Stimulated activated CD4-positive, alpha-beta T cell treated with anti-CD3 and anti-CD28 coated beads, Interleukin-1b, Interleukin-23, amount 100 ng/mL, for 24 hours (primary cell): ENCODE measurements around the gene AXL.
A peak's percentile ranks its signal among the peaks of the same experiment; 100 is the strongest.
"Not testable (repeated sequence)": the region's sequence is repeated elsewhere in the genome, so short reads cannot be mapped to it uniquely, and the experiment has no call there.

Experiments
- DNase-seq, 4 experiments: peaks; one replicate each; pipeline ENCODE4 v3.0.0-alpha.2; 2020; ENCODE audit warnings: low read depth in 4 of 4, low spot score in 1 of 4

AXL gene

GRCh38 chr19:41206456-41206855 is 12.6 kb upstream of the AXL start:
- DNase-seq = no peak

GRCh38 chr19:41206926-41207750 is 11.9 kb upstream of the AXL start:
- DNase-seq = no peak

- no peak for DNase-seq
Measured at GRCh38 chr19:41214161-41214560, 4.9 kb upstream of the AXL start.

GRCh38 chr19:41217741-41218140 is 1.3 kb upstream of the AXL start:
- DNase-seq = no peak

- no peak for DNase-seq
Measured at GRCh38 chr19:41218249-41218614, 791 bp upstream of the AXL start.

DNA sequence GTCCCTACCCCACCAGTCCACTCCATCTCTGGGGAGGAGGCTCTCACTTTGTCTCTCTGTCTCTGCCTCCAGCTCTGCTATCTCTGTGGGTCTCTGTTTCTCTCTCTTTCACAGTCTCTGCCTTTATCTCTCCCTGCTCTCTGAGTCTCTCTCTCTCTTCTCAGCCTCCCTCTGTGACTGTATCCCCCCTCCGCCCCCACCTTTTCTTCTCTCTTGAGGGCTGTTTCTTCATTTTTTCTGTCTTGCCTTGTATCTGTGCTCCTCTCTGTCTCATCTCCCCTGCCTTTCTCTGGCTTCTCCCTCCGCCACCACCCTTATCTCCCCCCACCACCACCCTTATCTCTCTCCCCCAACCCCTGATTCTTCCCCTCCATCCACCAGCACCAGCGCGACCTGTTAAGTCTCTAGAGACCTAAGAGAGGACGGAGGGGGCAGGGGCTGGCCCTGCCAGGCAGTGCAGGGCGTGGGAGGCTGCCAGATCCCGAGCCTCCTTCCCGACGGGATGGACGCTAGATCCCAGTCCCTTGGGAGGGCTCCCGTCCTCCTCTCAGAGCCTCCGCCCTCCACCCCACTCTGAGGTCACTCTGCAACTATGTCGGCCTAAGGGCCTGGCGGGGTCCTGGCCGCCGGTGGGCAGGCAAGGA is 1.0 kb downstream of the AXL start:
- DNase-seq = no peak

DNA sequence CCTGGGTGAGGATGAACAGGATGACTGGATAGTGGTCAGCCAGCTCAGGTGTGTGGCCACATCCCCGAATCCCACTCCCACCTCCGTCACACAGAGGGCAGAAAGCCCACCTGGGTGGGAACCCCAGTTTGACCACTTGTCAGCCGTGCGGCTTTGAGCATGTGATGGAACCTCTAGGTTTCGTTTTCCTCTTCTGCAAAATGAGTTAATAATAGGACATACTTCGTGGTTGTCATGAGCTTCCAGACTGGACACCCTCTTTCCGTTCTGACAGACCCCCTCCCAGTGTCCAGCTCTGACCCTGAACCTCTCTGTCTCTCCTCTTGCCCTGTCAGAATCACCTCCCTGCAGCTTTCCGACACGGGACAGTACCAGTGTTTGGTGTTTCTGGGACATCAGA is 1.8 kb downstream of the AXL start:
- DNase-seq = no peak

- DNase-seq = no peak
Measured at GRCh38 chr19:41221514-41222205, 2.6 kb downstream of the AXL start.

DNA sequence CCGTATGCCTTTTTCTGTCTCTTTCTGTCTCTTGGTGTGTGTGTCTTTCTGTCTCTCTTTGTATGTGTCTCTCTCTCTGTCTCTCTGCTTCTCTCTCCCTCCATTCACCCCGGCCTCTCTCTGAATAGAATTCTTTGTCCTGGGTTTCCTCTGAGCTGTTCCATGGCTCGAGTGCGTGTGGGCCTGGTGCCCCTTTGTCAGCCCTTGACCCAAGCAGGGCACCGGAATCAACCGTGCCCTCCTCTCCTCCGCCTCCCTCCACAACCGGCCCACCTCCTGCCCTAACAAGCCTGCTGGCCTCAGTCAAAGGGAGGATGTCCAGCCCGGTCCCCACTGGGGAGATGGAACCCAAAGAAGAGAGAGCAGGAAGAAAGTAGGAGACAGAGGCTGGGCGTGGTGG is 3.2 kb downstream of the AXL start:
- no peak for DNase-seq

GRCh38 chr19:41223431-41224234 is 4.6 kb downstream of the AXL start:
- DNase-seq = no peak

DNA sequence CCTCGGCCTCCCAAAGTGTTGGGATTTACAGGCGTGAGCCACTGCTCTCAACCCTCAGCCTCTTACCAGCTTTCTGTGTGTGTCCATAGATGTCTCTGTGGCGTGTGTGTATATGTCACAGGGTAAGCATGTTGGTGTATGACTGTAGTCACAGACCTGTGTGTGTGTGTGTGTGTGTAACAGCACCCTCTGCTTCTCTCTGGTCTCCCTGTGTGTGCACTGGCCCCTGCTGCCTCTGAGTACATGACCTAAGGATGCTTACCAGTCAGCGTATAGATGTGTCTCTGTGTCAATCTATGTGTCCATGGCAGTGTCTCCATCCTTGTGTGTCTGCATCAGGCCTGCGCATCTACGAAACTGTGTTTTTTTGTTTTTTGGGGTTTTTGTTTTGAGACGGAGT is 5.6 kb downstream of the AXL start:
- DNase-seq = no peak

DNA sequence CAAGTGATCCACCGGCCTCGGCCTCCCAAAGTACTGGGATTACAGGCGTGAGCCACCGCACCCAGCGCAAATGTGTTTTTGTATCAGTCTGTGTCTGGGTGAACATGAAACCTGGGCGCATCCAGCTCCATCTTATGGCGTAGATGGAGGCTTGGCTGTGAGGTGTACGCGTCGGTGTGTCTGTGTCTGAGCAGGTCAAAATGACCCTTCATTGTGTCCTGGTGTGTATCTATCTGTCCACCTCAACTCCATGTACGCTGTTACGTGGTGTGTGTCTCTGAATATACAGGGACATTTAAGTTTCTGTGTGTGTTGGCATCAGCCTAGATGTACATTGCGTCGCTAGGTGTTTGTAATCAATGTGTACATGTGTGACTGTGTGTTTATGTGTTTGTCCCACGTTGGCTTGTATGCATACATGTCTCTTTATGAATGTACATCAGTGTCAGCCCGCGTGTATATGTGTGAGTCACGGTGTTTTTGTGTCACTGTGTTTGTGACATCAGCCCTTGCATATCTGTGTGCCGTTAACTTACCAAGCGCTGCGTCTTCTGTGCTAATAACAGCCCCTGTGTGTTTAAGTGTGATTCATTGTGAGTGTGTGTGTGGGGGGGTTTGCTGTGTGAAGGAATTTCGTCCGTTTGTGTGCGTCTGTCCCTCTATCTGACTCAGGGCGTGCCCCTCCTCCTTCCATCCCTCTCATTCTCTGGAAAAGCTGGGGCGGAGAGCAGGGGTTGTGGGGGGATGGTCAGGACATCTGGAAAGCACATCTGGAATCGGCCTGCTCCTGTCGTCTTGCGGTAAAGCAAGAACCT is 6.4 kb downstream of the AXL start:
- DNase-seq = peak in 3 of 4 experiments; percentile 2 to 43 (median 23)

DNA sequence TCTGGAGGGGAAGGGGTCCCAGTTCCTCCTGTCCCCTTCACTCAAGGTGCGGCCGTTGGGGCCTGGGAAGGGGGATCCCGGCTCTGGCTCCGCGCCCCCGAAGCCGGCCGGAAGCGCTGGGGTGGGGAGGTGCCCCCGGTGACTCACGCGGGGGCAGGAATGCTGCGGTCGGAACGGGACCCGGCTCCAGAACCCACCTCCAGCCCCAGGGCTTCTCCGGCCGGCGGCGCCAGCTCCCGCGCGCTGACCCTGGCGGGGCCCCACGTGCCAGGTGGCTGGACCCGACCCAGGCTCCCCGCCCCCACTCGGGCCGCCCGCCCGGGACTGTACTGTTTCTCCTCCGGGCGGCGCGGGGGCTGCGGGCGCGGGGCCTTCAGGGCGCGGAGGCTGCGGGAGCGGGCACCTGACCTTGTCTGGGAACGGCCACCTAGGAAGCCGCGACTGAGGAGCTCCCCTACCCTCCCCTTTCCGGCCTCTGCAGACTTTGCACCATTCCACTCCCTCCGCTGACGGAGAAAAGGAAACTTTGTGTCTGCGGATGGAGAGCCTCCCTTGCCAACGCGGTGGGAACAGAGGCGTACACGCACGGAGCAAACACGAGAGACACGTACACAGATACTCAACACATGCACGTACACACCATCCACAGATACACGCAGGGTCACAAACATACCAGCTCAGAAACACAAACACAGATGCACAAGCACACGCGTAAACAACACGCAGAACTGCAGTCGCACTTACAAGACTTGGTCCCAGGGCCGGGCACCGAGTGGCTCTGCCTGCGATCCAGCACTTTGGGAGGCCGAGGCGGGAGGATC is 7.2 kb downstream of the AXL start:
- peak in 3 of 4 experiments; percentile 4 to 13 (median 7) for DNase-seq

DNA sequence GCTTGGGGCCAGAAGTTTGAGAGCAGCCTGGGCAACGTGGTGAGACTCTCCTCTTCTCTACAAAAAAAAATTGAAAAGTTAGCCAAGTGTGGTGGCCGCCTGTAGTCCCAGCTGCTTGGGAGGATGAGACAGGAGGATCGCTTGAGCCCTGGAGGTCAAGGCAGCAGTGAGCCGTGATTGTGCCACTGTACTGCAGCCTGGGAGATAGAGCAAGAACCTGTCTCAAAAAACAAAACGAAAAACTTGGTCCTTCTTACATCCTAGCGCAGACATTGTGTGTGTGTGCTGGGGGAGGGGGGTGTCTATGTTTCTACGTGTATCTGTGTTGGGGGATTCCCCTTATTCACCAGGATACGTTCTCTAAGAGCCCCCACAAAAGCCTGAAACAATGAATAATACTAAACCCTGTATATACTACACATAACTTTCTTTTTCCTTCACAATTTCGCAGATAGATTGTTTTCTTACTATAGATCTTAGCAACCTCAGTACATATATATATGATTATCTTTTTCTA is 7.9 kb downstream of the AXL start:
- no peak for DNase-seq

DNA sequence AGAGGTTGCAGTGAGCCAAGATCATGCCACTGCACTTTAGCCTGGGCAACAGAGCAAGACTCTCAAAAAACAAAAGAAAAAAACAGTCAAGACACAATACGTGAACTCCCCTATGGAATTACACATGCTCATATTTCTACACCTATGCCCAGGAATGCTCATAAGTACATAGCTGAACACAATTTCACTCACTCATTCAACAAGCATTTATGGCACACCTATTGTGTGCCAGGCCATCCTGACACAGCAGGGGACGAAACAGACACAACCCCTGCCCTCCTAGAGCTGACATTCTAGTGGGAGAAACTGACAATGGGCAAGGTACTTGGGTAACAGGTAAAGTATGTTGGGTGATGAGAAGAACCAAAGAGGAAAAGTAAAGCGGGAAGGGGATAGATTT is 9.5 kb downstream of the AXL start:
- DNase-seq = no peak

GRCh38 chr19:41229338-41229737 is 10.3 kb downstream of the AXL start:
- DNase-seq = not testable (repeated sequence)

- no peak for DNase-seq
Measured at GRCh38 chr19:41230067-41230857, 11.2 kb downstream of the AXL start.

DNA sequence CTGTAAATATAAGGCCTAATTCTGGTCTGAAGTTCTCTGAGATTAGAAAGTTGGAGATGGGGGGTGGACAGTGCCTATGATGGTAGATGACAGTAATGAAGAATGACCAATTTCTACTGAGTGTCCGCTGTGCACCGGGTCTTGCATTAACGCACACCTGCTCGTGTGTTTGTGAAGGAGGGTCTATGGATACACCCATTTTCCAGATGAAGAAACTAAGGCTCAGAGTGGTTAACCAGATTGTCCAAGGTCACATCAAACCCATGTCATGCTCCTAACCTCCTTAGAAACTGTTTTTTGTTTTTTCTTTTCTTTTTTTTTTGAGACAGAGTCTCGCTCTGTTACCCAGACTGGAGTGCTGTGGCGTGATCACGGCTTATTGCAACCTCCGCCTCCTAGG is 13.7 kb downstream of the AXL start:
- DNase-seq = no peak
